Measurements from ENCODE around the gene GAL3ST3. TPM values are rescaled to one million over a fixed set of nuclear protein-coding genes. Genes with fewer than 3 reads are reported as not detected.
A peak's percentile ranks its signal among the peaks of the same experiment; 100 is the strongest.

GAL3ST3 gene
- total RNA-seq, 1 donor from 2014 or later: 1.8 TPM

DNA sequence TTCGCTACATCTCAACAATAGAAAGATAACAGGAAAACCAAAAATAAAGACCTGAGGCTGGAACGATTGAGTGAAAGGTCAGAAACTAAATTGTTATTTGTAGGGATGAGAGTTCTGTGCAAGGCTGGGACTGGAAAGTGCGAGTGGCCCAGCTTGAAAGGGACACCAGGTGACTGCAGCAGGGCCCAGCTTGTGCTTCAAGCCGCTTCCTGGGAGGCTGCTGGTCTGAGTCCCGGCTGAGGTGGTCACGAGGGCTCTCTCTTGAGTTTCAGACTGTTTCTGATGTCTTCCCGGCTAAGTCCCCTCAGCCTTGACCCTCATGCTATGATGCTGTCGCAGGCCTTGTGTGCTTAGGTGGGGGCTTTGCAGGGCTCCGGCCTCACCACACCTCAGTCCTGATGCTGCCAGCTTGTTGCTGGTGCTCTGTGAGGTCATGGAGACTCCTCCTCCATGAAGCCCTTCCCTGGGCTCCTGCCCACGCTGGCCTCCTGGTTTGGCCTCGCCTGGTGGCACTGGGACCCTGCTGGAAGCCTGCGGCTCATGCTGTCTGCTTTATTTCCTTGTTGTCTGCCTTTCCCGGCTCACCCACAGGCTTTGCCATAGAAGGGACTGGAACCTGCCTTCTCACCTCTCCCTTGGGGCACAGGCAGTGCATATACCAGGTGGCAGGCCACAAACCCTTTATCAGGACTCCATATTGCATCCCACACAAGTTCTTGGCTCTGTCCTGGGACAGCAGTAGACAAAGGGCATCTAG, 42.6 kb downstream of the GAL3ST3 start:
- Mint-ChIP-seq H3K4me3 (ENCODE audit: unreplicated experiment) (no peak overlapping the region), H3K4me1 (ENCODE audit: low read depth) (peaks cover 22% of the 10 kb centered on the region), H3K36me3 (ENCODE audit: low read depth) (peaks cover 4% of the 10 kb centered on the region), H3K27ac (ENCODE audit: unreplicated experiment) (peak overlapping the region; percentile 57), H3K9me3 (ENCODE audit: low read depth) (no peaks in the 10 kb centered on the region), H3K27me3 (ENCODE audit: low read depth) (no peaks in the 10 kb centered on the region)
- DNase-seq (ENCODE audit: low spot score): no peak
- TF ChIP-seq CTCF (IDR thresholded peaks at IDR 0.05): no peak

DNA sequence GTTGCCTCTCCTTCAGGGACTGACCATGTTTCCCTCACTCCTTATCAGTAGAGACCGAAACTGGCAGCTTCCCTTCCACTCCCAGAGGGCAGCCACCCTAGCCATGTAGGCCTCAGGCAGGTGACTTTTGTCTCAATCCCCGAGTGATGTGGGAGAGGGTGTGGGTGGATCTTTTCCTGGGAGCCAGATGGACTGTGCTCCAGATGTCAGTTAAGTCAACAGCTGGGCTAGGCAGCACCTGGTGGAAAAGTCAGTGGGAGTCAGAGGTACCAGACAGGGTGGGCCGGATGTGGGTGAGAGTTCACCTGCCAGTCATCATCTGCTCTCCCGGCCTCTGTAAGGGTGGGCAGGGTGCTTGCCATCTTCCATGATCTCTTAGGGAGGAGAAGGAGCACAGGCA, 44.8 kb downstream of the GAL3ST3 start:
- H3K36me3 Mint-ChIP-seq (ENCODE audit: low read depth): peaks cover 9% of the 10 kb centered on the region
- TF ChIP-seq CTCF (IDR thresholded peaks at IDR 0.05): no peak
- H3K27me3 Mint-ChIP-seq (ENCODE audit: low read depth): no peaks in the 10 kb centered on the region
- H3K4me1 Mint-ChIP-seq (ENCODE audit: low read depth): peaks cover 30% of the 10 kb centered on the region
- no peak overlapping the region for H3K27ac Mint-ChIP-seq (ENCODE audit: unreplicated experiment)
- H3K4me3 Mint-ChIP-seq (ENCODE audit: unreplicated experiment): peak overlapping the region; percentile 22
- no peaks in the 10 kb centered on the region for H3K9me3 Mint-ChIP-seq (ENCODE audit: low read depth)
- DNase-seq (ENCODE audit: low spot score): no peak

- H3K36me3 Mint-ChIP-seq (ENCODE audit: low read depth): peaks cover 16% of the 10 kb centered on the region
- H3K4me1 Mint-ChIP-seq (ENCODE audit: low read depth): peaks cover 26% of the 10 kb centered on the region
- peak overlapping the region; percentile 86 for H3K27ac Mint-ChIP-seq (ENCODE audit: unreplicated experiment)
- no peak for DNase-seq (ENCODE audit: low spot score)
- TF ChIP-seq CTCF (IDR thresholded peaks at IDR 0.05): no peak
- no peaks in the 10 kb centered on the region for H3K27me3 Mint-ChIP-seq (ENCODE audit: low read depth)
- no peaks in the 10 kb centered on the region for H3K9me3 Mint-ChIP-seq (ENCODE audit: low read depth)
- H3K4me3 Mint-ChIP-seq (ENCODE audit: unreplicated experiment): peak overlapping the region; percentile 99
Observed at GRCh38 chr11:66003291-66003690, 45.7 kb downstream of the GAL3ST3 start.

DNA sequence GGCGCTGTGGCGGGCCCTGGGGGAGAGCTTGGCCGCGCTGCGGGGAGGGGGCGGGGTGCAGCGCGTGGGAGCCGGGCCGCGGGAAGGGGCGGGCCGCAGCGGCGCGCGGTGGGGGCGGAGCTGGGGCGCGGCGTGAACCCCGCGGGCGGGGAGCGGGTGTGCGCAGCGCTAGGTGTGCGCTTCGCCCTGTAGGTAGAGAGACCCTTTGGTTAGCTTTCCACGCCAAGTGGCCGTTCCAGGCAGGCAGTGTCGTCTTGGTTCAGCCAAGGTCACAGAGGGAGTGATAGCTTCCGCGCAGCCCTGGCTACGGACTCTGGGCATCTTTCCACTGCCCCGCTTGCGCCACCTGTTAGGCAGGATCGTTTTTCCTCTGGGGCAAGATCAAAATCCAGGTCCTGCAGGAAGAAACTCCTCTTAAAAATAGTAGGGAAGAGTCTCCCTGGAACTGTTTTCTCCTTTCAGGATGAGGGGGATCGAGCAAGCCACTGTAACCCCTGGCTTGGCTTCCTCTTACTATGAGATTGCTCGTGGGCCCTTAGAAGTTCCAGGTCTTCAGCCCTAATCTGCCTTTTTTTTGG, 46.2 kb downstream of the GAL3ST3 start:
- Mint-ChIP-seq H3K27ac (ENCODE audit: unreplicated experiment) (peak overlapping the region; percentile 99), H3K4me3 (ENCODE audit: unreplicated experiment) (peak overlapping the region; percentile 99), H3K36me3 (ENCODE audit: low read depth) (peaks cover 20% of the 10 kb centered on the region), H3K27me3 (ENCODE audit: low read depth) (no peaks in the 10 kb centered on the region), H3K4me1 (ENCODE audit: low read depth) (peaks cover 26% of the 10 kb centered on the region), H3K9me3 (ENCODE audit: low read depth) (no peaks in the 10 kb centered on the region)
- DNase-seq (ENCODE audit: low spot score): no peak
- TF ChIP-seq CTCF (IDR thresholded peaks at IDR 0.05): peak; percentile 30

- peak; percentile 96 for DNase-seq (ENCODE audit: low spot score)
- H3K4me1 Mint-ChIP-seq (ENCODE audit: low read depth): peaks cover 26% of the 10 kb centered on the region
- H3K4me3 Mint-ChIP-seq (ENCODE audit: unreplicated experiment): peak within 1 kb of the TSS; percentile 99
- H3K27me3 Mint-ChIP-seq (ENCODE audit: low read depth): no peaks in the 10 kb centered on the region
- peaks cover 26% of the 10 kb centered on the region for H3K36me3 Mint-ChIP-seq (ENCODE audit: low read depth)
- TF ChIP-seq CTCF (IDR thresholded peaks at IDR 0.05): no peak
- H3K9me3 Mint-ChIP-seq (ENCODE audit: low read depth): no peaks in the 10 kb centered on the region
- H3K27ac Mint-ChIP-seq (ENCODE audit: unreplicated experiment): peak within 1 kb of the TSS; percentile 99
Observed at GRCh38 chr11:66001942-66002647, 46.9 kb downstream of the GAL3ST3 start, which contains the start of the genes BANF1 and EIF1AD. Gene BANF1, plus strand, starts transcription at chr11:66002503. Its CDS starts 748 bp downstream, at chr11:66003251. Gene EIF1AD, minus strand, starts transcription at chr11:66002157. Its CDS starts 1,768 bp downstream, at chr11:66000389.

All from chondrocyte (in vitro differentiated cells).